Activated effector memory CD4-positive, alpha-beta T cell treated with Interleukin-2 at 50 U/mL for 16 hours (primary cell): ENCODE data around the gene RAB6A.
A peak's percentile ranks its signal among the peaks of the same experiment; 100 is the strongest.
"Not testable (repeated sequence)": the region's sequence is repeated elsewhere in the genome, so short reads cannot be mapped to it uniquely, and the experiment has no call there.

ENCODE experiments used
- DNase-seq: peaks from one replicate; pipeline ENCODE4 v3.0.0-alpha.2; 2020

The RAB6A gene

GRCh38 chr11:73761403-73761945 is 600 bp upstream of the RAB6A start:
- no peak for DNase-seq

GRCh38 chr11:73760135-73760678 is 667 bp downstream of the RAB6A start:
- DNase-seq, result peak; percentile 1

GRCh38 chr11:73759610-73760134 is 1.2 kb downstream of the RAB6A start:
- DNase-seq, result no peak

- no peak for DNase-seq
Measured at GRCh38 chr11:73758451-73758850, 2.4 kb downstream of the RAB6A start.

- no peak for DNase-seq
Measured at GRCh38 chr11:73757598-73757997, 3.3 kb downstream of the RAB6A start.

GRCh38 chr11:73755670-73756069 is 5.2 kb downstream of the RAB6A start:
- no peak for DNase-seq

- no peak for DNase-seq
Measured at GRCh38 chr11:73753938-73754337, 6.9 kb downstream of the RAB6A start.

GRCh38 chr11:73752903-73753302 is 8.0 kb downstream of the RAB6A start:
- DNase-seq, result no peak

GRCh38 chr11:73752216-73752867 is 8.5 kb downstream of the RAB6A start:
- DNase-seq, result no peak

GRCh38 chr11:73750862-73751261 is 10.0 kb downstream of the RAB6A start:
- not testable (repeated sequence) for DNase-seq

GRCh38 chr11:73750228-73750627 is 10.6 kb downstream of the RAB6A start:
- no peak for DNase-seq

- DNase-seq, result no peak
Measured at GRCh38 chr11:73749118-73749517, 11.8 kb downstream of the RAB6A start.

GRCh38 chr11:73748300-73748699 is 12.6 kb downstream of the RAB6A start:
- DNase-seq, result no peak

- DNase-seq, result no peak
Measured at GRCh38 chr11:73747762-73748161, 13.1 kb downstream of the RAB6A start.

- no peak for DNase-seq
Measured at GRCh38 chr11:73746701-73747100, 14.2 kb downstream of the RAB6A start.

GRCh38 chr11:73743045-73743444 is 17.8 kb downstream of the RAB6A start:
- DNase-seq, result no peak

- DNase-seq, result not testable (repeated sequence)
Measured at GRCh38 chr11:73735959-73736358, 24.9 kb downstream of the RAB6A start.

GRCh38 chr11:73734993-73735392 is 25.9 kb downstream of the RAB6A start:
- no peak for DNase-seq

- DNase-seq, result not testable (repeated sequence)
Measured at GRCh38 chr11:73734011-73734410, 26.9 kb downstream of the RAB6A start.

GRCh38 chr11:73732936-73733335 is 27.9 kb downstream of the RAB6A start:
- DNase-seq, result not testable (repeated sequence)

- DNase-seq, result no peak
Measured at GRCh38 chr11:73729594-73730206, 31.2 kb downstream of the RAB6A start.

GRCh38 chr11:73728000-73728399 is 32.9 kb downstream of the RAB6A start:
- DNase-seq, result no peak

- DNase-seq, result no peak
Measured at GRCh38 chr11:73726825-73727224, 34.0 kb downstream of the RAB6A start.

GRCh38 chr11:73717136-73717535 is 43.7 kb downstream of the RAB6A start:
- DNase-seq, result no peak
